GM11168 (cell line): ENCODE measurements around the gene PERCC1.
"Not testable (repeated sequence)": the region's sequence is repeated elsewhere in the genome, so short reads cannot be mapped to it uniquely, and the experiment has no call there.

Experiments used
- in situ Hi-C: fragments of 300-500 bp; cut with MboI; formaldehyde crosslinking; loops from one replicate; pipeline ENCODE4 v1.12.0; 2022; ENCODE audit warnings: low sequenced_read_pairs; ENCODE audit not compliant: unreplicated experiment

The PERCC1 gene

GRCh38 chr16:1432388-1433262 lies 1.7 kb downstream of the PERCC1 start:
- in situ Hi-C loops: no loop called here

- in situ Hi-C loops: no loop called here
Observed at GRCh38 chr16:1433263-1433560, 2.3 kb downstream of the PERCC1 start.

GRCh38 chr16:1433756-1434155 lies 2.9 kb downstream of the PERCC1 start:
- in situ Hi-C loops: no loop called here

GRCh38 chr16:1434644-1435592 lies 4.0 kb downstream of the PERCC1 start:
- in situ Hi-C loops: no loop called here

- in situ Hi-C loops: no loop called here
Observed at GRCh38 chr16:1435921-1436697, 5.2 kb downstream of the PERCC1 start.

GRCh38 chr16:1436731-1437355 lies 6.0 kb downstream of the PERCC1 start:
- in situ Hi-C loops: no loop called here

- in situ Hi-C loops: no loop called here
Observed at GRCh38 chr16:1437606-1438005, 6.7 kb downstream of the PERCC1 start.

- in situ Hi-C loops: no loop called here
Observed at GRCh38 chr16:1438229-1439057, 7.6 kb downstream of the PERCC1 start.

GRCh38 chr16:1439058-1439698 lies 8.3 kb downstream of the PERCC1 start:
- in situ Hi-C loops: no loop called here

GRCh38 chr16:1439699-1440074 lies 8.8 kb downstream of the PERCC1 start:
- in situ Hi-C loops: not testable (repeated sequence)

- in situ Hi-C loops: no loop called here
Observed at GRCh38 chr16:1441391-1441829, 10.5 kb downstream of the PERCC1 start.

- in situ Hi-C loops: no loop called here
Observed at GRCh38 chr16:1442697-1443096, 11.8 kb downstream of the PERCC1 start.

- in situ Hi-C loops: no loop called here
Observed at GRCh38 chr16:1443403-1443973, 12.6 kb downstream of the PERCC1 start.

- in situ Hi-C loops: no loop called here
Observed at GRCh38 chr16:1443980-1444729, 13.3 kb downstream of the PERCC1 start, which contains the start of gene CCDC154. Gene CCDC154, minus strand, starts transcription at chr16:1444556. Its CDS starts 234 bp downstream, at chr16:1444322.

GRCh38 chr16:1444730-1445517 lies 14.0 kb downstream of the PERCC1 start:
- in situ Hi-C loops: no loop called here

GRCh38 chr16:1445518-1446203 lies 14.8 kb downstream of the PERCC1 start:
- in situ Hi-C loops: no loop called here
